ENCODE results near the gene FOXP1.

The FOXP1 gene

GRCh38 chr3:71189480-71189879 is 394.0 kb downstream of the FOXP1 start:
- H3K79me2 ChIP-seq (ENCODE audit: low read length) = no peaks in the 10 kb centered on the region
- no peak overlapping the region for H3K4me3 ChIP-seq (ENCODE audit: low read length)
- no peaks in the 10 kb centered on the region for H3K9me3 ChIP-seq (ENCODE audit: insufficient read depth, low read length)
- no peaks in the 10 kb centered on the region for H4K20me1 ChIP-seq (ENCODE audit: insufficient read depth, low read length)
- H3K4me1 ChIP-seq (ENCODE audit: low read length) = no peaks in the 10 kb centered on the region
- H3K36me3 ChIP-seq (replicated peaks; ENCODE audit: low read depth, low read length) = no peaks in the 10 kb centered on the region
- TF ChIP-seq CTCF (IDR thresholded peaks at IDR 0.05; ENCODE audit: low read depth, low read length) = no peak
- TF ChIP-seq EZH2phosphoT487 (IDR thresholded peaks at IDR 0.05; ENCODE audit: low read depth) = no peak
- H3K4me2 ChIP-seq (ENCODE audit: low read length) = no peak overlapping the region
- no peak overlapping the region for H3K27ac ChIP-seq (ENCODE audit: low read length)
- no peak overlapping the region for H3K9ac ChIP-seq (ENCODE audit: low read length)
- H3K27me3 ChIP-seq (ENCODE audit: low read depth, low read length) = no peaks in the 10 kb centered on the region
- no peak overlapping the region for H2AFZ ChIP-seq (ENCODE audit: low read depth, low read length)

GRCh38 chr3:71187715-71188114 is 395.8 kb downstream of the FOXP1 start:
- H3K27me3 ChIP-seq (ENCODE audit: low read depth, low read length) = no peaks in the 10 kb centered on the region
- H4K20me1 ChIP-seq (ENCODE audit: insufficient read depth, low read length) = no peaks in the 10 kb centered on the region
- H3K36me3 ChIP-seq (replicated peaks; ENCODE audit: low read depth, low read length) = no peaks in the 10 kb centered on the region
- H3K4me3 ChIP-seq (ENCODE audit: low read length) = no peak overlapping the region
- H3K4me1 ChIP-seq (ENCODE audit: low read length) = peaks cover 5% of the 10 kb centered on the region; the same call in 1 of the 2 replicates
- H3K9me3 ChIP-seq (ENCODE audit: insufficient read depth, low read length) = no peaks in the 10 kb centered on the region
- H3K4me2 ChIP-seq (ENCODE audit: low read length) = no peak overlapping the region
- no peak overlapping the region for H2AFZ ChIP-seq (ENCODE audit: low read depth, low read length)
- no peak overlapping the region for H3K9ac ChIP-seq (ENCODE audit: low read length)
- TF ChIP-seq EZH2phosphoT487 (IDR thresholded peaks at IDR 0.05; ENCODE audit: low read depth) (no peak), CTCF (IDR thresholded peaks at IDR 0.05; ENCODE audit: low read depth, low read length) (no peak)
- H3K79me2 ChIP-seq (ENCODE audit: low read length) = no peaks in the 10 kb centered on the region
- H3K27ac ChIP-seq (ENCODE audit: low read length) = no peak overlapping the region

GRCh38 chr3:71186801-71187200 is 396.7 kb downstream of the FOXP1 start:
- Histone ChIP-seq H3K27me3 (ENCODE audit: low read depth, low read length) (no peaks in the 10 kb centered on the region), H3K4me2 (ENCODE audit: low read length) (no peak overlapping the region), H3K9ac (ENCODE audit: low read length) (no peak overlapping the region), H4K20me1 (ENCODE audit: insufficient read depth, low read length) (no peaks in the 10 kb centered on the region), H3K36me3 (replicated peaks; ENCODE audit: low read depth, low read length) (no peaks in the 10 kb centered on the region), H2AFZ (ENCODE audit: low read depth, low read length) (no peak overlapping the region), H3K4me3 (ENCODE audit: low read length) (no peak overlapping the region), H3K9me3 (ENCODE audit: insufficient read depth, low read length) (no peaks in the 10 kb centered on the region), H3K27ac (ENCODE audit: low read length) (no peak overlapping the region), H3K4me1 (ENCODE audit: low read length) (peaks cover 5% of the 10 kb centered on the region; the same call in 1 of the 2 replicates), H3K79me2 (ENCODE audit: low read length) (no peaks in the 10 kb centered on the region)
- TF ChIP-seq EZH2phosphoT487 (IDR thresholded peaks at IDR 0.05; ENCODE audit: low read depth) (no peak), CTCF (IDR thresholded peaks at IDR 0.05; ENCODE audit: low read depth, low read length) (no peak)

GRCh38 chr3:71185733-71186455 is 397.6 kb downstream of the FOXP1 start:
- TF ChIP-seq CTCF (IDR thresholded peaks at IDR 0.05; ENCODE audit: low read depth, low read length) = no peak
- TF ChIP-seq EZH2phosphoT487 (IDR thresholded peaks at IDR 0.05; ENCODE audit: low read depth) = no peak
- Histone ChIP-seq H3K27ac (ENCODE audit: low read length) (no peak overlapping the region), H4K20me1 (ENCODE audit: insufficient read depth, low read length) (no peaks in the 10 kb centered on the region), H3K4me1 (ENCODE audit: low read length) (peaks cover 5% of the 10 kb centered on the region; the same call in 1 of the 2 replicates), H3K4me3 (ENCODE audit: low read length) (no peak overlapping the region), H3K4me2 (ENCODE audit: low read length) (no peak overlapping the region), H3K9ac (ENCODE audit: low read length) (no peak overlapping the region), H3K36me3 (replicated peaks; ENCODE audit: low read depth, low read length) (no peaks in the 10 kb centered on the region), H3K27me3 (ENCODE audit: low read depth, low read length) (no peaks in the 10 kb centered on the region), H3K9me3 (ENCODE audit: insufficient read depth, low read length) (no peaks in the 10 kb centered on the region), H3K79me2 (ENCODE audit: low read length) (no peaks in the 10 kb centered on the region), H2AFZ (ENCODE audit: low read depth, low read length) (no peak overlapping the region)

Measured in OCI-LY3 (cell line).